K562 (cell line): ENCODE data around the gene KRT33B. TPM values are rescaled to one million over a fixed set of nuclear protein-coding genes. Genes with fewer than 3 reads are reported as not detected.

Experiments
- ATAC-seq: fragments of 200-7000 bp; cut with Tn5 transposase; 3 replicates; pipeline ENCODE4 v1.9.1; 2020; ENCODE audit warnings: moderate library complexity
- BruUV-seq: library from RNA; stranded (reverse); fragments of 400-500 nt; replicated peaks from 2 replicates; lab custom pipeline; 2021; lab: Mats Ljungman, UMichigan
- CTCF ChIA-PET: fragments of 300-600 bp; formaldehyde crosslinking; extraction: SDS; loops from one replicate; lab custom pipeline; 2021; ENCODE audit warnings: low intra/inter-chr PET ratio; lab: Yijun Ruan, JAX
- POLR2A ChIA-PET: fragments of 300-600, 350-650 bp; sonication (Branson Sonifier 250); formaldehyde crosslinking; extraction: SDS; loops from one replicate; lab custom pipeline; 2021; ENCODE audit warnings: antibody characterized with exemption, inconsistent platforms; lab: Yijun Ruan, JAX
- DNase-seq, 4 experiments: peaks; one replicate each; pipeline versions ENCODE4 v3.0.0 to v3.0.0-alpha.2; 2011 to 2018; ENCODE audit warnings: low spot score in 3 of 4, mixed read lengths in 3 of 4; ENCODE audit errors: extremely low read depth in 1 of 4
- FAIRE-seq: peaks from 2 replicates; lab custom pipeline; 2011; peaks lifted over from hg19 to GRCh38; lab: Jason Lieb, UNC
- H2AFZ ChIP-seq: 2 replicates; pipeline ENCODE4 v1.6.0; 2011; ENCODE audit warnings: low read depth, low read length, control low read depth, inconsistent platforms
- H3K27ac ChIP-seq: fragments of 200-600 bp; 3 replicates; pipeline ENCODE4 v1.8.0; 2011; ENCODE audit warnings: low read depth, mild to moderate bottlenecking, control low read depth, inconsistent platforms, low read length, moderate library complexity, mixed read lengths; ENCODE audit errors: extremely low read depth
- H3K27me3 ChIP-seq, 2 experiments: fragments of 300-600 bp in 1 of 2; 2 replicates in 1 of 2; 3 replicates in 1 of 2; pipeline versions ENCODE4 v1.6.0 to v1.8.0; 2011; ENCODE audit warnings: inconsistent platforms in 2 of 2, low read length in 2 of 2, mild to moderate bottlenecking in 1 of 2, mixed read lengths in 1 of 2, moderate library complexity in 1 of 2; ENCODE audit not compliant: control insufficient read depth in 2 of 2, insufficient read depth in 2 of 2
- H3K36me3 ChIP-seq: fragments of 300-600 bp; 3 replicates; pipeline ENCODE4 v1.8.0; 2011; ENCODE audit warnings: mild to moderate bottlenecking, low read length, inconsistent platforms; ENCODE audit not compliant: control insufficient read depth, insufficient read depth
- H3K4me1 ChIP-seq, 2 experiments: fragments of 200-600 bp in 1 of 2; replicated peaks in 1 of 2; 2 replicates in 1 of 2; 3 replicates in 1 of 2; pipeline versions ENCODE4 v1.5.1 to v1.8.0; 2011; ENCODE audit warnings: inconsistent platforms in 2 of 2, low read length in 2 of 2, mild to moderate bottlenecking in 1 of 2, mixed read lengths in 1 of 2, moderate library complexity in 1 of 2; ENCODE audit not compliant: control insufficient read depth in 2 of 2, insufficient read depth in 2 of 2
- H3K4me2 ChIP-seq: 2 replicates; pipeline ENCODE4 v1.6.1; 2011; ENCODE audit warnings: low read length, control low read depth, inconsistent platforms, mixed read lengths; ENCODE audit not compliant: insufficient read depth
- H3K4me3 ChIP-seq: fragments of 200-600 bp; sonication (generic), shearing (Covaris generic); 2 replicates; pipeline ENCODE4 v1.5.1; 2016; ENCODE audit warnings: control low read depth, inconsistent platforms
- H3K79me2 ChIP-seq: fragments of 200-600 bp; 3 replicates; pipeline ENCODE4 v1.8.0; 2011; ENCODE audit warnings: low read length, inconsistent platforms; ENCODE audit not compliant: control insufficient read depth, insufficient read depth
- H3K9ac ChIP-seq, 2 experiments: 2 replicates each; pipeline versions ENCODE4 v1.6.0 to v1.6.1; 2011; ENCODE audit warnings: low read depth in 2 of 2, low read length in 2 of 2, control low read depth in 1 of 2, inconsistent platforms in 1 of 2, mild to moderate bottlenecking in 1 of 2, mixed read lengths in 1 of 2; ENCODE audit not compliant: insufficient read depth in 1 of 2
- H3K9me1 ChIP-seq: one replicate; pipeline ENCODE4 v1.6.0; 2011; ENCODE audit warnings: inconsistent platforms, mild to moderate bottlenecking, low read length, moderate library complexity; ENCODE audit not compliant: control insufficient read depth, insufficient read depth
- H3K9me3 ChIP-seq: replicated peaks from 2 replicates; pipeline ENCODE4 v1.5.1; 2011; ENCODE audit warnings: low read depth, low read length, inconsistent platforms; ENCODE audit not compliant: control insufficient read depth, insufficient read depth
- H4K20me1 ChIP-seq: replicated peaks from 2 replicates; pipeline ENCODE4 v1.6.1; 2011; ENCODE audit warnings: low read length, inconsistent platforms, mixed read lengths; ENCODE audit not compliant: control insufficient read depth, insufficient read depth
- CBX2 ChIP-seq: fragments of 200-600 bp; sonication (generic); IDR thresholded peaks from one replicate; pipeline ENCODE4 v1.6.1; 2012; ENCODE audit warnings: mild to moderate bottlenecking, low read length, inconsistent platforms; ENCODE audit not compliant: insufficient read depth, poor library complexity, severe bottlenecking
- JUND ChIP-seq, 2 experiments: IDR thresholded peaks; 2 replicates in 1 of 2; 3 replicates in 1 of 2; pipeline ENCODE4 v1.6.1; 2011; ENCODE audit warnings: borderline replicate concordance in 2 of 2, low read depth in 2 of 2, low read length in 2 of 2, improper control_type of control experiment in 1 of 2, missing biosample characterization in 1 of 2, missing genetic modification characterization in 1 of 2, missing genetic modification reagents in 1 of 2
- POLR3A ChIP-seq: IDR thresholded peaks from 2 replicates; pipeline ENCODE4 v1.6.1; 2011; ENCODE audit warnings: borderline replicate concordance, mild to moderate bottlenecking, moderate library complexity; ENCODE audit not compliant: insufficient read length, insufficient read depth; ENCODE audit errors: extremely low read depth
- RAD21 ChIP-seq, 2 experiments: fragments of 250-450 bp in 1 of 2; fragments of 450-650 bp in 1 of 2; sonication (Bioruptor Pico) in 1 of 2; formaldehyde crosslinking in 1 of 2; IDR thresholded peaks in 1 of 2; conservative IDR thresholded peaks in 1 of 2; 2 replicates each; pipeline versions ENCODE4 v1.4.0 to v1.8.0; 2020 to 2022; ENCODE audit warnings: mild to moderate bottlenecking in 2 of 2, moderate library complexity in 1 of 2
- ZNF280A ChIP-seq: fragments of 450-650 bp; IDR thresholded peaks from 2 replicates; pipeline ENCODE4 v1.6.1; 2018; ENCODE audit warnings: mild to moderate bottlenecking, low read depth; ENCODE audit not compliant: partially characterized antibody
- ZNF551 ChIP-seq: fragments of 250-450 bp; sonication (Bioruptor Pico); IDR thresholded peaks from 2 replicates; pipeline ENCODE4 v1.5.0; 2021; ENCODE audit warnings: mild to moderate bottlenecking, moderate library complexity
- WGBS: fragments of 100-300 bp; shearing (Covaris generic); methylation state at CpG from one replicate; pipeline ENCODE4 v1.1.6; 2016; ENCODE audit warnings: low coverage, mixed read lengths; ENCODE audit not compliant: insufficient coverage; ENCODE audit errors: missing lambda C conversion rate; 5-methylcytosine and 5-hydroxymethylcytosine counted together
- in situ Hi-C: fragments of 300-500 bp; cut with MboI; formaldehyde crosslinking; loops from 4 replicates; pipeline ENCODE4 v1.15.0; 2018; ENCODE audit warnings: inconsistent platforms, mixed read lengths
- intact Hi-C: fragments of 100-400 bp; cut with micrococcal nuclease; formaldehyde crosslinking; loops from 2 replicates; pipeline ENCODE4 v1.14.2; 2022
- polyA plus RNA-seq, 8 experiments: library from polyadenylated mRNA; depleted of rRNA in 4 of 8; stranded (reverse) in 5 of 8; unstranded in 3 of 8; fragments of >200 nt; fragmentation: Nextera tagmentation in 2 of 8; fragmentation: Illumina TruSeq in 1 of 8; extraction: Ambion mirVana in 2 of 8; extraction: Trizol in 1 of 8; gene quantifications; 2 replicates each; pipeline versions ENCODE4 v1.2.1 to v1.2.3, GENCODE V29; 2011 to 2014; ENCODE audit warnings: inconsistent platforms in 1 of 8, missing spikeins in 1 of 8
- total RNA-seq, 7 experiments: library from RNA; depleted of rRNA in 6 of 7; stranded (reverse); fragments of >200 nt in 6 of 7; fragmentation: Illumina TruSeq in 2 of 7; extraction: Trizol in 2 of 7; gene quantifications; 2 replicates each; pipeline versions ENCODE4 v1.2.1 to v1.2.3, GENCODE V29; 2011 to 2021; ENCODE audit warnings: low replicate concordance in 1 of 7
- TF ChIP-seq, protein P1 (sequence below), 3 experiments: IDR thresholded peaks in 2 of 3; conservative IDR thresholded peaks in 1 of 3; 2 replicates each; pipeline ENCODE4 v1.5.1; 2011 to 2012; ENCODE audit warnings: low read length in 3 of 3, mild to moderate bottlenecking in 3 of 3, control low read depth in 2 of 3, improper control_type of control experiment in 1 of 3, inconsistent platforms in 1 of 3, low read depth in 1 of 3, mixed read lengths in 1 of 3, moderate library complexity in 1 of 3; ENCODE audit not compliant: insufficient read depth in 2 of 3
- TF ChIP-seq, protein P2 (sequence below): fragments of 450-650 bp; IDR thresholded peaks from 2 replicates; pipeline ENCODE4 v1.6.1; 2014; ENCODE audit warnings: low read depth, mild to moderate bottlenecking, moderate library complexity, borderline replicate concordance

Gene KRT33B
- total and polyA plus RNA-seq, 9 of the 15 experiments (the other 6 are each of a cell fraction or from before 2014, with no cell fraction given): not detected

DNA sequence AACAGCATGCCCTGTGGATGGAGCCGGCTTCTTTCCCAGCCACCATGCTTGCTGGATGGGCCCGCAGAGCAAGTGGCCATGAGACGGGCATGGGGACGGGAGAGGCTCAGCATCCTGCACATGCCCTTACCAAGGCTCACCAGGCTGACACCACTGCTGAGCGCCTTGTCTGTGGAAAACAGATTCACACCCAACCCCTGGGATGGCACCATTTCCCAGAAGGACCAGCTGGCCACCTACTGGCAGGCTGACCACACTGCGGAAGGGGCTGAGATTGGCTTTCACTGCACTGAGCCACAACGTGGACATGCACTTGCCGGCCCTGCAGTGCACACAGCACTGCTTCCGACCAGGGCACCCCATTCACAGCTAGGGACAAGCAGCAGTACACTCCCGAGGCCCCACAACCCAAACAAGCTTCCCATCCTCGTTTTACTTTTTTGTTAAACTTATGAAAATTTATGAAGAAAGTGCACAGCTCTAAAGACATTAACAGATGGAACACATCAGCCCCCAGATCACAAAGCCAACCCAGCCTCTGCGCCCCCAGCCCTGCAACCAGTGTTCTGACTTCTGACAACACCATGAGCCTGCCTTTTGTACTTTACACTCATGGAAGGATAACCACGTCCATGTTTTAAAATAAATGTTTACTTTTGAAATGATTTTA, 40.2 kb downstream of the KRT33B start:
- peaks cover 0 to 9% of the 10 kb centered on the region in 2 experiments; a peak in 1 of 5 replicates for H3K27me3 ChIP-seq
- H3K4me1 ChIP-seq: no peaks in the 10 kb centered on the region
- WGBS: under 1% methylated on average over 13 of the region's 13 CpGs
- H3K4me3 ChIP-seq: no peak overlapping the region
- BruUV-seq: no TSS peak
- no peak overlapping the region for H3K4me2 ChIP-seq
- H3K79me2 ChIP-seq: no peaks in the 10 kb centered on the region
- in situ Hi-C loops: no loop called here
- no peaks in the 10 kb centered on the region for H3K9me1 ChIP-seq
- H3K9me3 ChIP-seq: no peaks in the 10 kb centered on the region
- H3K9ac ChIP-seq: no peak overlapping the region
- no peaks in the 10 kb centered on the region; the same call in 1 of the 2 replicates for H4K20me1 ChIP-seq
- intact Hi-C loops: loop anchor here (5.0 kb wide), 1 partner anchor 422 kb away; no protein-coding TSS in a partner anchor
- no peaks in the 10 kb centered on the region for H3K36me3 ChIP-seq
- DNase-seq (peak; percentile 31 to 39 (median 35)), FAIRE-seq (peak; percentile 73), ATAC-seq (peak; percentile 85)
- no peak overlapping the region for H3K27ac ChIP-seq
- POLR2A ChIA-PET: interaction anchor here (1.4 kb wide), 1 partner anchor 22 kb away, joined by 4 read pairs; no protein-coding TSS in a partner anchor
- H2AFZ ChIP-seq: no peak overlapping the region
- CTCF ChIA-PET: interaction anchor here (1.2 kb wide), 1 partner anchor 421 kb away, joined by 4 read pairs; no protein-coding TSS in a partner anchor
- TF ChIP-seq, protein P1, sequence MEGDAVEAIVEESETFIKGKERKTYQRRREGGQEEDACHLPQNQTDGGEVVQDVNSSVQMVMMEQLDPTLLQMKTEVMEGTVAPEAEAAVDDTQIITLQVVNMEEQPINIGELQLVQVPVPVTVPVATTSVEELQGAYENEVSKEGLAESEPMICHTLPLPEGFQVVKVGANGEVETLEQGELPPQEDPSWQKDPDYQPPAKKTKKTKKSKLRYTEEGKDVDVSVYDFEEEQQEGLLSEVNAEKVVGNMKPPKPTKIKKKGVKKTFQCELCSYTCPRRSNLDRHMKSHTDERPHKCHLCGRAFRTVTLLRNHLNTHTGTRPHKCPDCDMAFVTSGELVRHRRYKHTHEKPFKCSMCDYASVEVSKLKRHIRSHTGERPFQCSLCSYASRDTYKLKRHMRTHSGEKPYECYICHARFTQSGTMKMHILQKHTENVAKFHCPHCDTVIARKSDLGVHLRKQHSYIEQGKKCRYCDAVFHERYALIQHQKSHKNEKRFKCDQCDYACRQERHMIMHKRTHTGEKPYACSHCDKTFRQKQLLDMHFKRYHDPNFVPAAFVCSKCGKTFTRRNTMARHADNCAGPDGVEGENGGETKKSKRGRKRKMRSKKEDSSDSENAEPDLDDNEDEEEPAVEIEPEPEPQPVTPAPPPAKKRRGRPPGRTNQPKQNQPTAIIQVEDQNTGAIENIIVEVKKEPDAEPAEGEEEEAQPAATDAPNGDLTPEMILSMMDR (IDR thresholded peaks at IDR 0.05 in 2 of 3, conservative IDR thresholded peaks at IDR 0.05 in 1 of 3; ENCODE audit: insufficient read depth in 2 of 3, low read depth in 1 of 3, low read length in 3 of 3): peak; percentile 66 to 70 (median 68)
- TF ChIP-seq POLR3A: no peak
- no peak for TF ChIP-seq ZNF280A
- TF ChIP-seq, protein P2, sequence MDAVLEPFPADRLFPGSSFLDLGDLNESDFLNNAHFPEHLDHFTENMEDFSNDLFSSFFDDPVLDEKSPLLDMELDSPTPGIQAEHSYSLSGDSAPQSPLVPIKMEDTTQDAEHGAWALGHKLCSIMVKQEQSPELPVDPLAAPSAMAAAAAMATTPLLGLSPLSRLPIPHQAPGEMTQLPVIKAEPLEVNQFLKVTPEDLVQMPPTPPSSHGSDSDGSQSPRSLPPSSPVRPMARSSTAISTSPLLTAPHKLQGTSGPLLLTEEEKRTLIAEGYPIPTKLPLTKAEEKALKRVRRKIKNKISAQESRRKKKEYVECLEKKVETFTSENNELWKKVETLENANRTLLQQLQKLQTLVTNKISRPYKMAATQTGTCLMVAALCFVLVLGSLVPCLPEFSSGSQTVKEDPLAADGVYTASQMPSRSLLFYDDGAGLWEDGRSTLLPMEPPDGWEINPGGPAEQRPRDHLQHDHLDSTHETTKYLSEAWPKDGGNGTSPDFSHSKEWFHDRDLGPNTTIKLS: no peak
- TF ChIP-seq CBX2: no peak
- no peak for TF ChIP-seq JUND (IDR thresholded peaks at IDR 0.05; ENCODE audit: borderline replicate concordance, low read depth, low read length)
- no peak for TF ChIP-seq JUND (tag; IDR thresholded peaks at IDR 0.05; ENCODE audit: borderline replicate concordance, low read depth, low read length)
- no peak for TF ChIP-seq ZNF551 (CRISPR knock-in tag)
- TF ChIP-seq RAD21 (CRISPR knock-in tag; conservative IDR thresholded peaks at IDR 0.05 in 1 of 2, IDR thresholded peaks at IDR 0.05 in 1 of 2): peak; percentile 50 to 62
